H1 (cell line): Measurements from ENCODE around the gene TDRD12.

Experiments
- EGR1 ChIP-seq: IDR thresholded peaks from 2 replicates; pipeline ENCODE4 v1.6.1; 2011; ENCODE audit warnings: low read depth, low read length, borderline replicate concordance
- EP300 ChIP-seq, 2 experiments: IDR thresholded peaks; 1 replicate in 1 of 2; 2 replicates in 1 of 2; pipeline ENCODE4 v1.6.1; 2011 to 2012; ENCODE audit warnings: low read depth in 2 of 2, low read length in 2 of 2, mild to moderate bottlenecking in 2 of 2, borderline replicate concordance in 1 of 2, inconsistent platforms in 1 of 2, moderate library complexity in 1 of 2

DNA sequence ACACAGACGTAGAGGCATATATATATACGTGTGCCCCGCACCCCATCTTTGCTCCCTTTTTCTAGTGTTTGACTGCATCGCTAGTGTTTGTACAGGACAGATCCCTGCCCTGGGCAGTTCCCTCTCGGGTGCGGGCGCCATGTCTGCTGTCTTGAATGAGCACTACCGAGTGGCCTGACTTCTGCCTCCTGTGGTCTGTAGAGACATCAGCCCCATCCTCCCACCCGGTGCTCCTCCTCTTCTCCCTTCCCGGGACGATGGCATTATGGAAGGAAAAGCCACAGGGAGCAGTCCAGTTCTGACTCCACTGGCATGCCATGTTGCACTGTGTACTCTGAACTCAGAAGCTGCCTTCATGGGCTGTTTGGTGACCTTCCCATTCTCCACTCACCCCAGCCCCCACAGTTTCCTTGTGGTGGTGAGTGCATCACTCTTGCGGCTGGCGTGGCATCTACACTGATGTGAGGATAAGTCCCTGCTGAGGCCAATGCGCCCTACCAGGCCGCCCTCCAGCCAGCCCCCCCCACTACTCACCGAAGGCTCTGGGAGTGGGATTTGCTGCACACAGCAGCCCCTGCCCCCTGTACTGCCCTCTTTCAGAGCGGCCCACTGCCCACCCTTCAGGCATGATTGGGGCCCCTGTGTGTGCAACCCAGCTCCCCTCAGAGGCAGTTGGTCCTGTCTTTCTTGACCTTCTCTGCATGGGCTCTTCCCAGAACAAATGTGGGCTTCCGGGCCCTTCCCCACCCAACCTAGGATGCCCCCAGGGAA is 25.2 kb downstream of the TDRD12 start:
- TF ChIP-seq EP300 (IDR thresholded peaks at IDR 0.05; ENCODE audit: borderline replicate concordance in 1 of 2, low read depth in 2 of 2, low read length in 2 of 2) (no peak), EGR1 (no peak)
